ENCODE data around the gene OFD1. TPM values are rescaled to one million over a fixed set of nuclear protein-coding genes. Genes with fewer than 3 reads are reported as not detected.

The OFD1 gene
- total RNA-seq, 1 donor from 2014 or later: 15.2 TPM

- no peak for DNase-seq (ENCODE audit: extremely low spot score, unreplicated experiment)
- H3K27ac Mint-ChIP-seq (ENCODE audit: unreplicated experiment): no peak overlapping the region
- H3K9me3 Mint-ChIP-seq (ENCODE audit: unreplicated experiment): no peaks in the 10 kb centered on the region
- H3K4me3 Mint-ChIP-seq (ENCODE audit: unreplicated experiment): no peak overlapping the region
- H3K4me1 Mint-ChIP-seq (ENCODE audit: unreplicated experiment): no peaks in the 10 kb centered on the region
- TF ChIP-seq, protein P1, sequence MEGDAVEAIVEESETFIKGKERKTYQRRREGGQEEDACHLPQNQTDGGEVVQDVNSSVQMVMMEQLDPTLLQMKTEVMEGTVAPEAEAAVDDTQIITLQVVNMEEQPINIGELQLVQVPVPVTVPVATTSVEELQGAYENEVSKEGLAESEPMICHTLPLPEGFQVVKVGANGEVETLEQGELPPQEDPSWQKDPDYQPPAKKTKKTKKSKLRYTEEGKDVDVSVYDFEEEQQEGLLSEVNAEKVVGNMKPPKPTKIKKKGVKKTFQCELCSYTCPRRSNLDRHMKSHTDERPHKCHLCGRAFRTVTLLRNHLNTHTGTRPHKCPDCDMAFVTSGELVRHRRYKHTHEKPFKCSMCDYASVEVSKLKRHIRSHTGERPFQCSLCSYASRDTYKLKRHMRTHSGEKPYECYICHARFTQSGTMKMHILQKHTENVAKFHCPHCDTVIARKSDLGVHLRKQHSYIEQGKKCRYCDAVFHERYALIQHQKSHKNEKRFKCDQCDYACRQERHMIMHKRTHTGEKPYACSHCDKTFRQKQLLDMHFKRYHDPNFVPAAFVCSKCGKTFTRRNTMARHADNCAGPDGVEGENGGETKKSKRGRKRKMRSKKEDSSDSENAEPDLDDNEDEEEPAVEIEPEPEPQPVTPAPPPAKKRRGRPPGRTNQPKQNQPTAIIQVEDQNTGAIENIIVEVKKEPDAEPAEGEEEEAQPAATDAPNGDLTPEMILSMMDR (IDR thresholded peaks at IDR 0.05): no peak
- peaks cover 4% of the 10 kb centered on the region for H3K36me3 Mint-ChIP-seq (ENCODE audit: unreplicated experiment)
- H3K27me3 Mint-ChIP-seq (ENCODE audit: unreplicated experiment): no peaks in the 10 kb centered on the region
Measured at GRCh38 chrX:13748486-13748885, 13.9 kb downstream of the OFD1 start.

- H3K27me3 Mint-ChIP-seq (ENCODE audit: unreplicated experiment): no peaks in the 10 kb centered on the region
- no peak overlapping the region for H3K4me3 Mint-ChIP-seq (ENCODE audit: unreplicated experiment)
- no peaks in the 10 kb centered on the region for H3K4me1 Mint-ChIP-seq (ENCODE audit: unreplicated experiment)
- peaks cover 4% of the 10 kb centered on the region for H3K36me3 Mint-ChIP-seq (ENCODE audit: unreplicated experiment)
- no peak for DNase-seq (ENCODE audit: extremely low spot score, unreplicated experiment)
- TF ChIP-seq, protein P1 (IDR thresholded peaks at IDR 0.05): peak; percentile 65
- no peaks in the 10 kb centered on the region for H3K9me3 Mint-ChIP-seq (ENCODE audit: unreplicated experiment)
- no peak overlapping the region for H3K27ac Mint-ChIP-seq (ENCODE audit: unreplicated experiment)
Measured at GRCh38 chrX:13750204-13750603, 15.7 kb downstream of the OFD1 start.

DNA sequence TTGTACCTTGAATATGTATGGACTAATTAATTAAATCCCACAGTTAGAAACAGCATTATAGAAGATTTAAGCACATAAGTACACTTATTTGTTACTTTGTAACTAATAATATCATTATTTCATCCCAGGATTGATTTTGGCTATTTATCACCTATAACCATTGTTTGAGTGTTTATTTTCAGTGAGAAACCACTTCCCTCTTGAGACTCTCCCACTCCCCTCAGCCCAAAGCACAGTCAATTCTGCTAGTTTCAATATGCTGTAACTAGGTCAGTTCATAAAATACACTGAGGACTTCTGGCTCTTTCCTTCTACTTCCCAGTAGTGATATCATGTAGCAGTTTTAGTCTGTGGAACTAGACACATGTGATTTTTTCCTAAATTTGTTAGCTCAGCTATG lies 16.3 kb downstream of the OFD1 start:
- peaks cover 4% of the 10 kb centered on the region for H3K36me3 Mint-ChIP-seq (ENCODE audit: unreplicated experiment)
- no peaks in the 10 kb centered on the region for H3K27me3 Mint-ChIP-seq (ENCODE audit: unreplicated experiment)
- no peak for DNase-seq (ENCODE audit: extremely low spot score, unreplicated experiment)
- H3K4me3 Mint-ChIP-seq (ENCODE audit: unreplicated experiment): no peak overlapping the region
- no peak overlapping the region for H3K27ac Mint-ChIP-seq (ENCODE audit: unreplicated experiment)
- no peaks in the 10 kb centered on the region for H3K9me3 Mint-ChIP-seq (ENCODE audit: unreplicated experiment)
- TF ChIP-seq, protein P1 (IDR thresholded peaks at IDR 0.05): no peak
- H3K4me1 Mint-ChIP-seq (ENCODE audit: unreplicated experiment): no peaks in the 10 kb centered on the region

DNA sequence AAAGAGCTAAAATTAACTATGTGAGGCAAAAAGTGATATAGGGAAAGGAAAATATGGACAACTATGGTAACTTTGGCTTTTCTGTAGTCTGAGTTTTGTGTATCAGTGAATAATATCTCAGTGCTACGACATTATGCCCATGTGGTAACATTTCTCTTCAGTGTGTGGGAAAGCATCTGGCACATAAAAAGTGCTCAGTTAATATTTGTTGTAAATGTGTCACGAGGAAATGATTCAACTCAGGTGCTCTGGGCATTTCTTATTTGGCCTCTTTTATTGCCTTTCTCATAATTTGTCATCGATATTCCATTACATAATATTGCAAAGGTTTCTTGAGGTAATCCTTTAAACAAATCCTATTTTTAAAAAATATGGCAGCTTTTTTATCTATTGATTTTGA lies 17.6 kb downstream of the OFD1 start:
- no peak overlapping the region for H3K4me3 Mint-ChIP-seq (ENCODE audit: unreplicated experiment)

DNA sequence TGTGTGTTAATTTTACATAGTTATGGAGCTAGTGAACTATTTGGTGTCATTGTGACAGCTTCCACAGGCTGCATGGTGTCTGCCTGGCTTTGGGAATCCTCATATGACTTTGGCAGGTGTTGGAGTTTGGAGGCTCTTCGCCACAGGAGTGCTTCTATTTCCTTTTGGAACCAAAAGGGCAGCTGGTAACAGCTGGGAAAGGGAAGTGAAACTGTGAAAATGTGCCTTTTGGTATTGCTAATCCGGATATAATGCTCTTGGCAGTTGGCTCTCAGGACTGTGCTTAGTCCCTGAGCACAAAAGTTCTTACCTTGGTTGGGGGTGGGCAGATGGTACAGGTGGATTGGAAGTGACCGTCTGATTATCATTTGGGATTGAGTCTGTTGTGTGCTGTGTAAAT lies 18.1 kb downstream of the OFD1 start:
- TF ChIP-seq, protein P1 (IDR thresholded peaks at IDR 0.05): no peak
- Mint-ChIP-seq H3K36me3 (ENCODE audit: unreplicated experiment) (peaks cover 8% of the 10 kb centered on the region), H3K27me3 (ENCODE audit: unreplicated experiment) (no peaks in the 10 kb centered on the region), H3K27ac (ENCODE audit: unreplicated experiment) (no peak overlapping the region), H3K9me3 (ENCODE audit: unreplicated experiment) (no peaks in the 10 kb centered on the region), H3K4me1 (ENCODE audit: unreplicated experiment) (no peaks in the 10 kb centered on the region), H3K4me3 (ENCODE audit: unreplicated experiment) (no peak overlapping the region)
- DNase-seq (ENCODE audit: extremely low spot score, unreplicated experiment): no peak

More for the DNA sequence above, 17.6 kb downstream of the OFD1 start:
- Mint-ChIP-seq H3K4me1 (ENCODE audit: unreplicated experiment) (no peaks in the 10 kb centered on the region), H3K9me3 (ENCODE audit: unreplicated experiment) (no peaks in the 10 kb centered on the region), H3K36me3 (ENCODE audit: unreplicated experiment) (peaks cover 8% of the 10 kb centered on the region), H3K27ac (ENCODE audit: unreplicated experiment) (no peak overlapping the region), H3K27me3 (ENCODE audit: unreplicated experiment) (no peaks in the 10 kb centered on the region)
- TF ChIP-seq, protein P1 (IDR thresholded peaks at IDR 0.05): no peak
- DNase-seq (ENCODE audit: extremely low spot score, unreplicated experiment): no peak

Measured in osteocyte (in vitro differentiated cells).